Measurements from ENCODE around the gene GABBR2.
A peak's percentile ranks its signal among the peaks of the same experiment; 100 is the strongest.

GABBR2 gene

GRCh38 chr9:98429613-98430012 is 279.1 kb downstream of the GABBR2 start:
- peak; percentile 75 for DNase-seq

- DNase-seq, result no peak
These were observed 280.3 kb downstream of the GABBR2 start for GRCh38 chr9:98428454-98428853.

DNA sequence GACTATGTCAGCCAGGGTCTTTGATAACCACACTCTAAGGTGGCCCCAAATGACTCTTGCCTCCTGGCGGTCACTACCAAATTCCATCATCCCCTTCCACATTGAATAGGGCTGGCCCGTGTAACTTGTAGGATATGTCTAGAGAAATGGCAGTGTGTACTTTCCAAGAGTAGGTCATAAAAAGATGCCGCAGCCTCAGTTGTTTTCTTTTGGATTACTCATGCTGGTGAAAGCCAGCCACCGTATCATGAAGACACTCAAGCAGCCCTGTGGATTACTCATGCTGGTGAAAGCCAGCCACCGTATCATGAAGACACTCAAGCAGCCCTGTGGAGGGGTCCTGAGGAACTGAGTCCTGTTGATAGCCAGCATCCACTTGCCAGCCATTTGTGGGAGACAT is 281.2 kb downstream of the GABBR2 start:
- no peak for DNase-seq

- no peak for DNase-seq
These were observed 283.7 kb downstream of the GABBR2 start for GRCh38 chr9:98425079-98425478.

- DNase-seq, result no peak
These were observed 289.5 kb downstream of the GABBR2 start for GRCh38 chr9:98419260-98419603.

DNA sequence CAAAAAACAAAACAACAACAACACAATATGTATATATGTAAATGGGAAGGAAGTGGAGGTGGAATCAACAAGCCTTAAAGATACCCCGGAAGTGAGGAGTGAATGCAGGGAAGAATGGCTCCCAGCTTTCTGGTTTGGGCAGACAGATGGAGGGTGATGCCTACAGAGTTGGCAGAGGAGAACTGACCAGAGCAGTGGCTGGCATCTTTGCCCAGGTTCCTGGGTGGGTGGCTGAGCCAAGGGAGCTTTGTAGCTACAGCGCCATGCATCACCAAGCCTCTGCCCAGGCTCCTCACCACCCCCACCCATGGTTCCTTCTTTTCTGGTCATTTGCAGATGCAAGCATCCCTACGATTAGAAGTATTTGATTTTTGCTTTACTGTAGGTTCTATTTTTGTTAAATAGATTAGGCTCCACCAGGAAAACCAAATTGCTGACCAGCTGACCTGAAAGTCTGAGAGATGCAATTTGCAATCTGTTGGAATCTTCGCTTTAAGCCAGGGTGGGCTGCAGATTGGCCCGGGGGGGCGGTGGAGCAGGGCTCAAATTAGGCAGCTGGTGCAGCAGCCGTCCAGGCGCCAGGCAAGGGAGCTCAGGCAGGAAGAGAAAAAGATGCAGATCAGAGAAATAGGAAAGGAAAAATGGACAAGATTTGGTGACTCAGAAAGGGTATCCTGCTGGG is 290.0 kb downstream of the GABBR2 start:
- DNase-seq, result no peak

DNA sequence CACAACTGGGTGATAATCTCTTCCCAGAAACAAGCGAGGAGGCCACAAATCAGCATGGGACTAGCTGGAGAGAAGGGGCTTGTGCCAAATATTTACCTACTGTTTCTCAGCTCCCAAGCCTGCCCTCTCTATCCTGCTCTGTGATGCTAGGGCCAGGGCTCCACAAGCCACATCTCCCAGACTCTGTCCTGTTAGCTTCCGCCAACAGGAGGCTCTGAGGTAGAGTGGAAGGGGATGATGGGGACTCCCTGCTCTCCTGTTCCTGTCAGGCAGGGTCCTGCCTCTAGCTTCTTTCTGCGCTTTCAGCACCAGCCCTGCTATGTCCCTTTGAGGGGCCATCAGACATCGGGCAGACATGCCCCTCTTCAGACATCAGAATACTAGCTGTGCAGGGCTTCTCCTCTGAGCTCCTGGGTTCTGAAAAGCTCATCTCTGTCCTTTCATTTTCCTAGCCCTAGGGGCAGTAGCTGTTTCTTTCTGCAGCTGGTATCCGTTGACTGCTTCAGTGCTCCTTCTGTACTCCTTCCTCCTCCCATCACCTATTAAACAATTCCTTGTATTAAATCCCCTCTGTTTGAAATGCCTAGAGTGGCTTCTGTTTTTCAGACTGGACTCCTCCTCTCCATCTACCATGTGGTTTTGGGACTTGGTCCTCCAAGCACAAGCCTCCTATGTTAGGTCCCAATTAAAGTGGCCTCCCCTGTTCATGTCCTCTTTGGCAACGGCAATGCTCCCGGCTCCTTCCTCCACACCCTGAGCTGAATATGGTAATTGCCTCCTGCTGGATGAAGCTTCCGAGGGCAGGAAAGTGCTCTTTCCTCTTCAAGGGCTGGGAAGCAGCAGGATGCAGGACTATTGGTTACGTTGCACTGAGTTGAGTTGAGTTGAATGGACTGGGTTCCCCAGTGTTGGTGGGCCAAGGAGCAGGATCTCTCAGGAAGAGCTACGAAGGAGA is 292.2 kb downstream of the GABBR2 start:
- no peak for DNase-seq

- no peak for DNase-seq
These were observed 293.0 kb downstream of the GABBR2 start for GRCh38 chr9:98415782-98416181.

- no peak for DNase-seq
These were observed 295.7 kb downstream of the GABBR2 start for GRCh38 chr9:98413084-98413483.

GRCh38 chr9:98412101-98412842 is 296.5 kb downstream of the GABBR2 start:
- no peak for DNase-seq

- DNase-seq, result peak; percentile 72
These were observed 298.5 kb downstream of the GABBR2 start for GRCh38 chr9:98410185-98410697.

DNA sequence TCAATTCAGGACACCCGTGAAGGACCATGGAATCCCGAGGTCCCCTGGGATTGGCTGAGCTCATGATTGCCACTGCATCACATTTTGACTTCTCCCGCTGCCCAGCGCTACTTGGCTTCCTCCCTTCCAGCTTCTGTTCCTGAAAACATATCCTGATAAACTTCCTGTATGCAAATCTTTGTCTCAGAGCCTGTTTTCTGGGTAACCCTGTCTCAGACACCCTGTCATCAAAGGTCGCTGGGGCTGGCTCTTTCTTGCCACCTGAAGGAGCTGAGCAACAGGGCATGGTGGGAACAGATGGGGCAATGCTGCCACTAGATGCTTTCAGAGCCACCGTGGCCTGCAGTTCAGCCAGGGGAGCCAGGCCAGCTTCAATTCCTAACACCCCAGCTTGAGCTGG is 299.0 kb downstream of the GABBR2 start:
- DNase-seq, result no peak

- DNase-seq, result no peak
These were observed 302.3 kb downstream of the GABBR2 start for GRCh38 chr9:98406469-98406868.

GRCh38 chr9:98404237-98404636 is 304.5 kb downstream of the GABBR2 start:
- no peak for DNase-seq

GRCh38 chr9:98403715-98404114 is 305.0 kb downstream of the GABBR2 start:
- DNase-seq, result no peak

GRCh38 chr9:98402019-98402840 is 306.5 kb downstream of the GABBR2 start:
- no peak for DNase-seq

DNA sequence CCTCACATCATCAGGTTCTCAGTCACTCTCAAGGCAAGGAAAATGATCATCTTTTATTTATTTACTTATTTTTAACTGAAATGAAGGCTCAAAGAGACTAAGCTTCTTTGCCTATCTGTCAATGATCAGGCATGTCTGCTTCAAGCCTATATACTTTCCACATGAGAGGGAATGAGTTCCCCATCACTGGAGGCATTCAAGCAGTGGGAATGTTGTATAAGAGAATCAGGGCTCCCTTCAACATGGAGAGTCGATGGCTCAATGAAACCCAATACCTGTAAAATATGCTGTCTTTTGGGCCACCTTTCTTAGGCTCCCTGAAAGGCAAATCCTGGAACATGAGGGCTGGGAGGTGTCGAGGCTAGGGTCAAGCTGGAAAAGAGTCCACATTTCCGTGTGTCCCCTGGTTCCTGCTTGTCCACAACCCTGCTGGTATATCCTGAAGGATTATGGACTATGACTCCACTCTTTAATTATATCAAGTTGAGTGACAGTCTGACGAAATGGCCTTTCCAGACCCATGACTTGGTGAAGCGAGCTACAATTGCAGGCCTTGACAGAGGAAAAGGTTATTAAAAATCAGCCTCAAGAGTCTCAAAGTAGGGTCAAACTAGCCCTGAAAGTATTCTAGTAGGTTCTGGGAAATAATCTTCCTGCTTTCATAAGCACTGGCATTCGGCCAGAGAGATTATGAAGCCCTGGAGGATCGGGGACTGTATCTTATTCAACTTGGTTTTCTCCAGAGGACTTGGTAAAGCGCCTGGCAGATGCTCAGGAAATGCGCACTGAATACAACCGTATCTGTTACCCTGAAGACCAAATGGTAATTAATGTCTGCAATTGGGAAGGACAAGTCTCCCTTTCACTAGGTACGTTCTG is 307.4 kb downstream of the GABBR2 start:
- DNase-seq, result peak; percentile 11

DNA sequence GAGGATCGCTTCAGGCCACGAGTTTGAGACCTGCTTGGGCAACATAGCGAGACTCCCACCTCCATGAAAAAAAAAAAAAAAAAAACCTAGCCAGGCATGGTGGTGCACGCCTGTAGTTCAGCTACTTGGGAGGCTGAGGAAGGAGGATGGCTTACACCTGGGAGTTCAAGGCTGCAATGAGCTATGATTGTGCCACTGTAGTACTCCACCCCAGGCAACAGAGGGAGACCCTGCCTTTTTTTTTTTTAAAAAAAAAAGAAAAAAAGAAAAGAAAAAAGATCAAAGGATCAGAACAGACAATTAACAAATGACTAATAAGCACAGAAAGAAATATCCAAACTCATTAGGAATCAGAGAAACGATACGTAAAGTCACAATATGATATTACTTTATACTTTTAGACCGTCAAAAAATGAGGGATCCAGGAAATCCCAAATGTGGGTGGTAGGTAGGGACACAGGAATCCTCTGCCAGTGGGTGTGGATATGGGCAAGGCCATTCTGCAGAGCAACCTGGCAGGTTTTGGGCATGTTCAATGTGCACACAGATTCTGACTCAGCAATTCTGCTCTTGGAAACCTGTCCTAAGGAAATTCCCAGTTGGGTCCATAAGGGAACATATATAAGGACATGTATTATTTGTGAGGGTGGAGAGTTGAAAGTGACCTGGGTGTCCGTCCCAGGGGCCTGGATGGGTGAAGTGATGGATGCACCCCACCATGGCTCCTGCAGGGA is 308.6 kb downstream of the GABBR2 start:
- no peak for DNase-seq

GRCh38 chr9:98396656-98397055 is 312.1 kb downstream of the GABBR2 start:
- DNase-seq, result no peak

- no peak for DNase-seq
These were observed 312.5 kb downstream of the GABBR2 start for GRCh38 chr9:98396236-98396635.
